ENCODE data around the gene KCNMB3.
"Not testable (repeated sequence)": the region's sequence is repeated elsewhere in the genome, so short reads cannot be mapped to it uniquely, and the experiment has no call there.

The KCNMB3 gene

DNA sequence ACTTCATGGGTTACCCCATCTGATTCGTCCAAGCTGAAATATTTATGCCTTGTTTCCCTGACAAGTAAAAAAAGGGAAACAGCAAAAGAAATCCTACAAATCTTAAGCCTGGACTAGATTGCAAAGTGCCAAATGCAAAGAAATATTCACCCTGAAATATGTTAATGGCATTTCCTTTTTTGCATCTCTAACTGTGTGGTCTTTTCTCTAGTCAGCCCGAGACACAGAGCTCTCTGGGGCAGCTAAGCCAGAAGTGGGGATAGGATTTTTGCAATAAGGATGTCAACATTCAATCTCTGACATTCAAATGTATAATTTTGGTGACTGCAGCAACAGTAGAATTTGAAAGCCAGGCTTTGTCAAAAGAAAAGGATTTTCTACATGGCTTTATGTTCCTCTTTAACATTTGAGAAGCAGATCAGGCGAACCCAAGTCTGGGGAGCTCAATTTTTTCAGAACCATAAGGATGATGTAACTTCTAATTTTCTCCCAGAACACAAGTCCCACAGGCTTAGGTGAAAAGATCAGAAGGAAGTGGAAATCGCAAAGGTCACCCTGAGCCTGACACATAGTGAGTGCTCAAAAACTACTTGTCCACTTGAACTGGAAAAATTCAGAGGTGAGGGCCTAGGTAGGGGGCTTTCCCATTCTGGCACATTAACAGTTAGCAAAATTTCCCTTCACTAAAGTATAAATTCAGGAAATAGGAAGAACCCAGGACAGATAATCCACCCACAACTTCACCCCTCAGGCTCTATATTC is 28.2 kb upstream of the KCNMB3 start:
- H2AFZ ChIP-seq (ENCODE audit: low read length, unreplicated experiment), result no peak overlapping the region

DNA sequence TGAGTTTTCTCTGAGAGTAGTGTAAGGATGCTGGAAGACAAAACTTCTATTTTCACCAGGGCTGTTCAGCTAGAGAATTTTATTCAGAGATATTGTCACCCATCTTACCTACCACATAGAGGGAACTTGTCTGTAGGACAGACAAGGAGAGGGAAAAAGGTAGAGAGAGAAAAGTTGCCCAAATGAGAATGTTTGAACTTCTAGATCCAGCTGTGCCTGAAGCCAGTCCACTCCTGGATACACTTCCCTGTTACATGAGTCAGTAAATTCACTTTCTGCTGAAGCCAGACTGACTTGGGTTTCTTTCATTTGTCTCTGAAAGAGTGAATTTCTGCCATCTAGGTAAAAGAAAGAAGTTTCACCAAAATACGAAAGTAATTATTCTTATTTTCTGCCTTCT is 27.2 kb upstream of the KCNMB3 start:
- Histone ChIP-seq H3K4me3 (ENCODE audit: low read depth, low read length) (no peak overlapping the region), H3K27ac (ENCODE audit: low read depth, low read length) (no peak overlapping the region), H3K36me3 (ENCODE audit: insufficient read depth, low read length) (no peaks in the 10 kb centered on the region), H2AFZ (ENCODE audit: low read length, unreplicated experiment) (no peak overlapping the region), H3K27me3 (ENCODE audit: insufficient read depth, low read length) (no peaks in the 10 kb centered on the region), H3K79me2 (ENCODE audit: control insufficient read depth, insufficient read depth, low read length, unreplicated experiment) (no peaks in the 10 kb centered on the region), H3K4me1 (ENCODE audit: control insufficient read depth, insufficient read depth, low read length, unreplicated experiment) (no peaks in the 10 kb centered on the region)

More for the DNA sequence above, 28.2 kb upstream of the KCNMB3 start:
- Histone ChIP-seq H3K4me1 (ENCODE audit: control insufficient read depth, insufficient read depth, low read length, unreplicated experiment) (no peaks in the 10 kb centered on the region), H3K27ac (ENCODE audit: low read depth, low read length) (no peak overlapping the region), H3K36me3 (ENCODE audit: insufficient read depth, low read length) (no peaks in the 10 kb centered on the region), H3K4me3 (ENCODE audit: low read depth, low read length) (no peak overlapping the region), H3K27me3 (ENCODE audit: insufficient read depth, low read length) (no peaks in the 10 kb centered on the region), H3K79me2 (ENCODE audit: control insufficient read depth, insufficient read depth, low read length, unreplicated experiment) (no peaks in the 10 kb centered on the region)

DNA sequence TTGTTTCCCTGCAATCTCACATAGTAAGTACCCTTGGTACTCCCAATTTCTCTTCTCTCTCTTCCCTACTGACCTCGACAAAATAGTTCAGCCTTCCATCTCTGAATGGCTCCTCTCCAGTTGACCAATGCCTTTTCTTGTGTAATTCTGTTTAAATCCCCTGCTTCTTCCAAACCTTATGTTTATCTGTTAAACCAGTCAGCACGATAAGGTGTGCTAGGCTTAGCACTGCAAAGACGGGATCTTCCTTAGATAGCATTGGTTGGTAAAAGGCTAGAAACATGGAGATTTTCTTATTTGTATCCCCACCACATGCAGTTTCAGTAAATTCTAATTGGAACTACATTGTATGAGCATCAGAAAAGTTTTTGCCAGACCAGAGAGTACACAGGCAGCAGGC is 25.8 kb upstream of the KCNMB3 start:
- H3K27ac ChIP-seq (ENCODE audit: low read depth, low read length), result no peak overlapping the region
- H3K79me2 ChIP-seq (ENCODE audit: control insufficient read depth, insufficient read depth, low read length, unreplicated experiment), result no peaks in the 10 kb centered on the region
- H2AFZ ChIP-seq (ENCODE audit: low read length, unreplicated experiment), result no peak overlapping the region
- H3K36me3 ChIP-seq (ENCODE audit: insufficient read depth, low read length), result no peaks in the 10 kb centered on the region
- H3K27me3 ChIP-seq (ENCODE audit: insufficient read depth, low read length), result no peaks in the 10 kb centered on the region
- H3K4me1 ChIP-seq (ENCODE audit: control insufficient read depth, insufficient read depth, low read length, unreplicated experiment), result no peaks in the 10 kb centered on the region
- H3K4me3 ChIP-seq (ENCODE audit: low read depth, low read length), result no peak overlapping the region

DNA sequence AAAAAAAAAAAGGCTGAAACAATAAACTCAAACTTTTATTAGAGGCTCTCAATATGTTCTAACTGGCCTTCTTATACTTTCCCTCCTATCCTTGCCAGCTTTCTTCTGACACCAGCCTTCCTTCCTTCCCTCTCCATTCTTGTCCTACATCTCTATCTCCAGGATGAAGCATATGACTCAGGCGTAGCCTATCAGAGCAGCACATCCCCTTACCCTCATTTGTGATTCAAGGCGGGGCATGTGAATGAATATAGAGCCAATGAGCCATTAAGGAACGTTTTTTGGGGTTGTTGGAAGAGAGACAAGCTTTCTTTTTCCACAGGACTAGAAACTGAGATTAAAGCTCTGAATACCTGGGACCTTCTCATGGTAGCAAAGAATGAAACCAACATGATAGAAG is 25.1 kb upstream of the KCNMB3 start:
- H3K27ac ChIP-seq (ENCODE audit: low read depth, low read length), result no peak overlapping the region
- no peaks in the 10 kb centered on the region for H3K4me1 ChIP-seq (ENCODE audit: control insufficient read depth, insufficient read depth, low read length, unreplicated experiment)
- H3K36me3 ChIP-seq (ENCODE audit: insufficient read depth, low read length), result no peaks in the 10 kb centered on the region
- H2AFZ ChIP-seq (ENCODE audit: low read length, unreplicated experiment), result peak overlapping the region; percentile 15
- no peaks in the 10 kb centered on the region for H3K79me2 ChIP-seq (ENCODE audit: control insufficient read depth, insufficient read depth, low read length, unreplicated experiment)
- no peaks in the 10 kb centered on the region for H3K27me3 ChIP-seq (ENCODE audit: insufficient read depth, low read length)
- H3K4me3 ChIP-seq (ENCODE audit: low read depth, low read length), result no peak overlapping the region

DNA sequence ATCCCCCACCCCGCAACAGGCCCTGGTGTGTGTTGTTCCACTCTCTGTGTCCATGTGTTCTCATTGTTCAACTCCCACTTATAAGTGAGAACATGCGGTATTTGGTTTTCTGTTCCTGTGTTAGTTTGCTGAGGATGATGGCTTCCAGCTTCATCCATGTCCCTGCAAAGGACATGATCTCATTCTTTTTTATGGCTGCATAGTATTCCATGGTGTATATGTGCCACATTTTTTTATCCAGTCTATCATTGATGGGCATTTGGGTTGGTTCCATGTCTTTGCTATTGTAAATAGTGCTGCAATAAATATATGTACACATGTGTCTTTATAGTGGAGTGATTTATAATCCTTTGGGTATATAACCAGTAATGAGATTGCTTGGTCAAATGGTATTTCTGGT is 23.5 kb upstream of the KCNMB3 start:
- H3K4me1 ChIP-seq (ENCODE audit: control insufficient read depth, insufficient read depth, low read length, unreplicated experiment); H3K27me3 ChIP-seq (ENCODE audit: insufficient read depth, low read length); H2AFZ ChIP-seq (ENCODE audit: low read length, unreplicated experiment); H3K79me2 ChIP-seq (ENCODE audit: control insufficient read depth, insufficient read depth, low read length, unreplicated experiment); H3K4me3 ChIP-seq (ENCODE audit: low read depth, low read length); H3K27ac ChIP-seq (ENCODE audit: low read depth, low read length); H3K36me3 ChIP-seq (ENCODE audit: insufficient read depth, low read length): not testable (repeated sequence)

DNA sequence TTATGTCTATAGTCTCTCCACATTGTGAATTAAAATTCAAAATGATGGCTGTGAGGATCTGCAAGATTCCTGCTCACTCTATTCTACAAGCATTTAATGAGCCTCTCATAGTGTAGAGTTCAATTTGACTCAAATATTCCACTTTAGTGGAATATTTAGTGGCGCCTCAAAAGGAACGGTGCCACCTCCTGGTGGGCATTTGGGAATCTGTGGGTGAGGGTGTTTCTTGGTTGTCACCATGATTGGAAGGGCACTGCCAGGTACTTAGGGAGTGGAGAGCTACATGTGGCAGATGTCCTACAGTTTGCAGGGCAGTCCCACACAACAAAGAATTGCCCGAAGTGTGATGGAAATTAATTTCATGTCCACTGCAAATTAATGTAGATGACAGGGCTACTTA is 21.5 kb upstream of the KCNMB3 start:
- no peaks in the 10 kb centered on the region for H3K27me3 ChIP-seq (ENCODE audit: insufficient read depth, low read length)
- no peak overlapping the region for H3K4me3 ChIP-seq (ENCODE audit: low read depth, low read length)
- no peak overlapping the region for H3K27ac ChIP-seq (ENCODE audit: low read depth, low read length)
- no peaks in the 10 kb centered on the region for H3K36me3 ChIP-seq (ENCODE audit: insufficient read depth, low read length)
- peaks cover 4% of the 10 kb centered on the region for H3K4me1 ChIP-seq (ENCODE audit: control insufficient read depth, insufficient read depth, low read length, unreplicated experiment)
- no peaks in the 10 kb centered on the region for H3K79me2 ChIP-seq (ENCODE audit: control insufficient read depth, insufficient read depth, low read length, unreplicated experiment)
- no peak overlapping the region for H2AFZ ChIP-seq (ENCODE audit: low read length, unreplicated experiment)

DNA sequence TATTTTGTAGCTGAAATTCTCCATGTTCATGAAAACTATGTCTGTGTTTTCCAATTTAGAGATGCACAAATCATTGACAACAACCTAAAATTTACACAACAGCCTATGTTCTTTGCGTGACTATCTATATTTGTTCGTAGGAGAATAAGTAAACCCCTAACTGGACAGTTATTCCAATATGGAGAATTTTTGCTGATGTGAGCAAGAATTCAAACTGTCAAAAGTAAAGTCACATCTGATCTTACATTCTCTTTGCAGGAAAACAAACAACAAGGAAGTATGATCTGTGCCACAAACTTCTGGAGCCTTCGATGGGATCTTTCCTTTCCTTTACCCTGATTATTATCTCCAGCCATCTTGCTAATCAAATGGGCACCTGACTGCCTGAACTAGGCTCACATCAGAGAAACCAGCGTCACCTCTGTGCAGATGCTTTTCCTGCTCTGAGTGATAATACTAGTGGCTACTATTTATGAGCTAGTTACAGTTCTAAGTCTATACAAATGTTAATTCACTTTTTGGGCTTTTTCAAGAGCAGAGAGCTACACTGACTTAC is 18.3 kb upstream of the KCNMB3 start:
- H3K27ac ChIP-seq (ENCODE audit: low read depth, low read length), result no peak overlapping the region
- no peaks in the 10 kb centered on the region for H3K27me3 ChIP-seq (ENCODE audit: insufficient read depth, low read length)
- peaks cover 4% of the 10 kb centered on the region for H3K4me1 ChIP-seq (ENCODE audit: control insufficient read depth, insufficient read depth, low read length, unreplicated experiment)
- no peak overlapping the region for H3K4me3 ChIP-seq (ENCODE audit: low read depth, low read length)
- H3K79me2 ChIP-seq (ENCODE audit: control insufficient read depth, insufficient read depth, low read length, unreplicated experiment), result no peaks in the 10 kb centered on the region
- no peak overlapping the region for H2AFZ ChIP-seq (ENCODE audit: low read length, unreplicated experiment)
- H3K36me3 ChIP-seq (ENCODE audit: insufficient read depth, low read length), result no peaks in the 10 kb centered on the region

DNA sequence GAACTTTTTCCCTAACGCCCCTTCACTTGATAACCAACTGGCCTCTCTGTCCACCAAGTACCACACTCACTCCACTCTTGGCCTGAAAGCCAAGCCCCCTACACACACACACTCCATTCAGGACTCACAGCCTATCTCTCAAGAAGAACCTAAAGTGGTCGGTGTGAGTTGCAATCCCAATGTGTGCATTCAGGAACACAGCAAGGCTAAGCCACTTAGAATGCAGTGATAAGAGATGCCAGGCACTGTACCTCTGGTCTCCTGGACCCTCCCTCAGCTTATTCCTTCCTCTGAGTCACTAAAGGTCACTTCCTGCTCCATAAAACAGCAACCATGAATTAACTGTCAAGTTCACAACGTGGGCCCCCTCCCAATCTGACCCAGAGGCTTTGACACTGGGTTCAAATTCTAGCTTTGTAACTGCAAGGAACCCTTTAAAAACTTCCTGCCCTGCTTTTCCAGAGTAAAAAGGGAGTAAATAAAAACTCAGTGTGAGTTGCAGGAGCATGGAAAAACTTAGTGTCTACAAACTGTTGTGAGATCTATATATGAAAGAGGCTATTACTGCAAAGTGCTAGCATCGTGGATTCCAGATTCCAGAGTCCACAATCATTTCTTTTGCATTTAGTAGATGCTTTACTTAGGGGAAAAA is 17.6 kb upstream of the KCNMB3 start:
- no peak overlapping the region for H3K27ac ChIP-seq (ENCODE audit: low read depth, low read length)
- H3K36me3 ChIP-seq (ENCODE audit: insufficient read depth, low read length), result no peaks in the 10 kb centered on the region
- H3K4me1 ChIP-seq (ENCODE audit: control insufficient read depth, insufficient read depth, low read length, unreplicated experiment), result peaks cover 4% of the 10 kb centered on the region
- no peak overlapping the region for H3K4me3 ChIP-seq (ENCODE audit: low read depth, low read length)
- no peaks in the 10 kb centered on the region for H3K79me2 ChIP-seq (ENCODE audit: control insufficient read depth, insufficient read depth, low read length, unreplicated experiment)
- no peaks in the 10 kb centered on the region for H3K27me3 ChIP-seq (ENCODE audit: insufficient read depth, low read length)
- peak overlapping the region; percentile 43 for H2AFZ ChIP-seq (ENCODE audit: low read length, unreplicated experiment)

DNA sequence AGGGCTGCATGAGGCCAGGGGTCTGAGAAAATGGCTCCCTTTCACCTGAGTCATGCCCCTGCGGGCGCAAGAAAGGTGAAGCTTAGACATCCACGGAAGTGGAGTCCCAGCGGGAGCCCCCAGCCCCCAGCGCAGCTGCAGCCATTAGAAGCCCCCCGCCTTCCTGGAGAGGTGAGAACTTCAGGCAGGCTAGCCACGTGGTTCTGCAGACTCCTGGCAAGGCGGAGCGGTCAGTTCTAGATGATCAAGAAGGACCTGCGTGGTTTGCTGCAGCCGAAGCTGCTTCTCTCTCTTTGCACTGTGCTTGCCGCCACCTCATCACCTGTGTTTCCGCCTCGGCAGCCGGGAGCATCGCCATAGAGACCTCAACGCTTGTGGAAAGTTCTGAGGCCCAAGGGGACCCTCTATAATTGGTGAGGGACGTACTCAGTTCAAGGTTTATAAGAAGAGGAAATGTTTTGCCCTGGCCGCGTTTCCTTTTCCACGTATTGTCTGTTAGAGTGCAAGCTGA is 15.8 kb upstream of the KCNMB3 start:
- Histone ChIP-seq H3K27me3 (ENCODE audit: insufficient read depth, low read length) (no peaks in the 10 kb centered on the region), H3K4me1 (ENCODE audit: control insufficient read depth, insufficient read depth, low read length, unreplicated experiment) (peaks cover 4% of the 10 kb centered on the region), H3K36me3 (ENCODE audit: insufficient read depth, low read length) (no peaks in the 10 kb centered on the region), H3K79me2 (ENCODE audit: control insufficient read depth, insufficient read depth, low read length, unreplicated experiment) (no peaks in the 10 kb centered on the region), H3K27ac (ENCODE audit: low read depth, low read length) (no peak overlapping the region), H2AFZ (ENCODE audit: low read length, unreplicated experiment) (no peak overlapping the region), H3K4me3 (ENCODE audit: low read depth, low read length) (no peak overlapping the region)

DNA sequence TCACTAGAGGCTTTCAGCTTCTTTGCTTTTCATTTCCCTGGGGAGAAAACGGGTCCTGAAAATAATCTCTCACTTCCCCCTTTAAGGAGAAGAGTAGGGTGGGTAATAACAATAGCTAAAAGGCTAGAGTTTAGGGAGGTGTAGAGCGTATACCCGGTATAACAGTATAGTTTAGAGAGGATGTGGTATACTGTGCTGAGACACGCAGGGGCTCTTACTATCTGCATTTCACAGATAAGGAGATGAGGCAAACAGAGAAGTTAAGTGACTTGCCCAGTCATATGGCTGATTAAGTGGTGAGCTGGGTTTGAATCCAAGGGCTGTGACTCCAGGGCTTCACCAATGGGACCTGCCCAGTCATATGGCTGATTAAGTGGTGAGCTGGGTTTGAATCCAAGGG is 15.0 kb upstream of the KCNMB3 start:
- Histone ChIP-seq H3K4me3 (ENCODE audit: low read depth, low read length) (no peak overlapping the region), H2AFZ (ENCODE audit: low read length, unreplicated experiment) (no peak overlapping the region), H3K79me2 (ENCODE audit: control insufficient read depth, insufficient read depth, low read length, unreplicated experiment) (peaks cover under 1% of the 10 kb centered on the region), H3K4me1 (ENCODE audit: control insufficient read depth, insufficient read depth, low read length, unreplicated experiment) (peaks cover 4% of the 10 kb centered on the region), H3K27me3 (ENCODE audit: insufficient read depth, low read length) (no peaks in the 10 kb centered on the region), H3K36me3 (ENCODE audit: insufficient read depth, low read length) (no peaks in the 10 kb centered on the region), H3K27ac (ENCODE audit: low read depth, low read length) (no peak overlapping the region)

DNA sequence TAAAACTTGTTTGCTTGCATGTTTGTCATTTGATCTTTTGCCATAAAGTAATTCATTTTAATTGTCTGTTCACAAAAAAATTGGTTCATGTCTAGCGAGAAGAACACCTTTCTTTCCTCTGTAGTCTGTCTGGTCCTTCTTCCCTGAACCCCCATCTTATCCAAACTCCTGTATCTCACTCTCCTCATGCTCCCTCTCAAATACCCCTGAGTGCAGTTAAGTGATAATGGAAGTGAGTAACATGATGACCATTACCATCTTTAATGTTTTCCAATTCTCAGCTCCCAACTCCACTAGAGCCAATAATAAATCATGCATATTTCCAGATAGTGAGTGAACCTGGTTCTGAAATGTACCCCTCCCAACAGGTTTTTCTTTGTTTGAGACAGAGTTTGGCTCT is 14.2 kb upstream of the KCNMB3 start:
- Histone ChIP-seq H2AFZ (ENCODE audit: low read length, unreplicated experiment) (no peak overlapping the region), H3K27ac (ENCODE audit: low read depth, low read length) (no peak overlapping the region), H3K36me3 (ENCODE audit: insufficient read depth, low read length) (no peaks in the 10 kb centered on the region), H3K79me2 (ENCODE audit: control insufficient read depth, insufficient read depth, low read length, unreplicated experiment) (peaks cover 6% of the 10 kb centered on the region), H3K4me3 (ENCODE audit: low read depth, low read length) (no peak overlapping the region), H3K4me1 (ENCODE audit: control insufficient read depth, insufficient read depth, low read length, unreplicated experiment) (peaks cover 4% of the 10 kb centered on the region), H3K27me3 (ENCODE audit: insufficient read depth, low read length) (no peaks in the 10 kb centered on the region)
